ENCODE data around the gene RBPJL. TPM values are rescaled to one million over a fixed set of nuclear protein-coding genes. Genes with fewer than 3 reads are reported as not detected.

The RBPJL gene
- total and polyA plus RNA-seq, 2 of the 13 experiments (the other 11 are each of a cell fraction or from before 2014, with no cell fraction given), result not detected

- TF ChIP-seq ZNF512B (CRISPR knock-in tag; IDR thresholded peaks at IDR 0.05; ENCODE audit: borderline replicate concordance) (peak; percentile 73; the same call in 1 of the 2 replicates), ZNF543 (CRISPR knock-in tag; IDR thresholded peaks at IDR 0.05) (peak; percentile 99), ZSCAN21 (CRISPR knock-in tag; IDR thresholded peaks at IDR 0.05; ENCODE audit: borderline replicate concordance) (peak; percentile 96; the same call in 1 of the 2 replicates), HNRNPLL (IDR thresholded peaks at IDR 0.05; ENCODE audit: low read depth, low read length, poor library complexity, severe bottlenecking) (peak; percentile 98), SCMH1 (CRISPR knock-in tag; IDR thresholded peaks at IDR 0.05; ENCODE audit: borderline replicate concordance) (no peak), ZFP82 (CRISPR knock-in tag; IDR thresholded peaks at IDR 0.05; ENCODE audit: borderline replicate concordance) (no peak), ZHX2 (IDR thresholded peaks at IDR 0.05; ENCODE audit: low read depth) (no peak; the same call in 1 of the 2 replicates), ZHX2 (CRISPR knock-in tag; IDR thresholded peaks at IDR 0.05; ENCODE audit: borderline replicate concordance) (0 out of 2 replicates have a peak, but pooled peaks have one; percentile 61), GMEB1 (CRISPR knock-in tag; IDR thresholded peaks at IDR 0.05; ENCODE audit: borderline replicate concordance) (peak; percentile 98), ZNF253 (CRISPR knock-in tag; IDR thresholded peaks at IDR 0.05; ENCODE audit: borderline replicate concordance) (peak; percentile 81; the same call in 1 of the 2 replicates), ZNF556 (CRISPR knock-in tag; IDR thresholded peaks at IDR 0.05; ENCODE audit: borderline replicate concordance) (peak; percentile 99), ZKSCAN8 (CRISPR knock-in tag; IDR thresholded peaks at IDR 0.05; ENCODE audit: borderline replicate concordance) (peak; percentile 97), SIX1 (CRISPR knock-in tag; IDR thresholded peaks at IDR 0.05; ENCODE audit: borderline replicate concordance) (peak; percentile 10; the same call in 1 of the 2 replicates), NFYC (CRISPR knock-in tag; IDR thresholded peaks at IDR 0.05) (peak; percentile 48; the same call in 1 of the 2 replicates), MIER3 (CRISPR knock-in tag; IDR thresholded peaks at IDR 0.05; ENCODE audit: borderline replicate concordance) (peak; percentile 96), EED (CRISPR knock-in tag; IDR thresholded peaks at IDR 0.05) (peak; percentile 89)
These were observed 56.4 kb downstream of the RBPJL start, which contains the start of gene SYS1 (continued) for GRCh38 chr20:45362804-45363610.

Data from HepG2 (cell line).